ENCODE results near the gene DSN1. TPM values are rescaled to one million over a fixed set of nuclear protein-coding genes. Genes with fewer than 3 reads are reported as not detected.

DSN1 gene
- total RNA-seq, 1 experiment from 2014 or later, result 44.3 TPM

Other genes starting within 250 kb of the DSN1 start
- gene MYL9, start 232.2 kb downstream of the DSN1 start, total RNA-seq (2014; rRNA removed; shearing (Covaris generic)), result not detected in 2 replicates
- gene TGIF2, start 200.2 kb downstream of the DSN1 start, total RNA-seq (2014; rRNA removed; shearing (Covaris generic)), result 6.6 and 9.0 TPM in 2 replicates
- 215 and 237 TPM in 2 replicates for gene RAB5IF, start 168.0 kb downstream of the DSN1 start, total RNA-seq (2014; rRNA removed; shearing (Covaris generic))
- not detected in 2 replicates for gene SLA2, start 127.6 kb downstream of the DSN1 start, total RNA-seq (2014; rRNA removed; shearing (Covaris generic))
- 23.6 and 24.1 TPM in 2 replicates for gene NDRG3, start 27.7 kb downstream of the DSN1 start, total RNA-seq (2014; rRNA removed; shearing (Covaris generic))
- not detected in 2 replicates for gene TLDC2, start 102.4 kb upstream of the DSN1 start, total RNA-seq (2014; rRNA removed; shearing (Covaris generic))
- gene SAMHD1, start 177.9 kb upstream of the DSN1 start, total RNA-seq (2014; rRNA removed; shearing (Covaris generic)), result 23.9 and 24.4 TPM in 2 replicates